Smooth muscle cell (in vitro differentiated cells): Measurements from ENCODE around the gene SCIN. TPM values are rescaled to one million over a fixed set of nuclear protein-coding genes. Genes with fewer than 3 reads are reported as not detected.
A peak's percentile ranks its signal among the peaks of the same experiment; 100 is the strongest.

Source experiments
- DNase-seq: peaks from one replicate; lab custom pipeline; 2025; ENCODE audit not compliant: unreplicated experiment; lab: John Stamatoyannopoulos, UW
- H2AFZ ChIP-seq: fragments of 200-600 bp; sonication (generic); 2 replicates; pipeline ENCODE4 v1.6.0; 2016; ENCODE audit warnings: antibody characterized with exemption, low read depth, mild to moderate bottlenecking
- H3F3A ChIP-seq: fragments of 200-600 bp; sonication (generic); 2 replicates; pipeline ENCODE4 v1.6.0; 2017; ENCODE audit warnings: antibody characterized with exemption, low read depth
- H3K27ac ChIP-seq: fragments of 200-600 bp; sonication (generic); 2 replicates; pipeline ENCODE4 v1.5.1; 2016; ENCODE audit warnings: low read depth, mild to moderate bottlenecking
- H3K27me3 ChIP-seq: fragments of 200-600 bp; sonication (generic); 2 replicates; pipeline ENCODE4 v1.6.1; 2016; ENCODE audit warnings: low read depth, mild to moderate bottlenecking
- H3K36me3 ChIP-seq: fragments of 200-600 bp; sonication (generic); 2 replicates; pipeline ENCODE4 v1.5.1; 2016; ENCODE audit warnings: low read depth
- H3K4me1 ChIP-seq: fragments of 200-600 bp; sonication (generic); 2 replicates; pipeline ENCODE4 v1.5.1; 2016; ENCODE audit warnings: low read depth
- H3K4me2 ChIP-seq: fragments of 200-600 bp; sonication (generic); 2 replicates; pipeline ENCODE4 v1.6.0; 2016; ENCODE audit warnings: mild to moderate bottlenecking
- H3K4me3 ChIP-seq: fragments of 200-600 bp; sonication (generic); 2 replicates; pipeline ENCODE4 v1.5.1; 2016; ENCODE audit warnings: mild to moderate bottlenecking
- H3K79me2 ChIP-seq: fragments of 200-600 bp; sonication (generic); 2 replicates; pipeline ENCODE4 v1.6.0; 2016; ENCODE audit warnings: low read depth, mild to moderate bottlenecking
- H3K9ac ChIP-seq: fragments of 200-600 bp; sonication (generic); 2 replicates; pipeline ENCODE4 v1.6.0; 2016; ENCODE audit warnings: low read depth
- H3K9me3 ChIP-seq: fragments of 200-600 bp; sonication (generic); replicated peaks from 2 replicates; pipeline ENCODE4 v1.5.1; 2016; ENCODE audit warnings: low read depth
- H4K20me1 ChIP-seq: fragments of 200-600 bp; sonication (generic); 2 replicates; pipeline ENCODE4 v1.6.0; 2016; ENCODE audit warnings: low read depth
- WGBS: methylation state at CpG from one replicate; pipeline ENCODE4 v1.1.7; 2016; ENCODE audit warnings: low lambda C conversion rate; 5-methylcytosine and 5-hydroxymethylcytosine counted together
- polyA plus RNA-seq: library from polyadenylated mRNA; unstranded; fragments of >200 nt; fragmentation: Nextera tagmentation; extraction: Ambion mirVana; gene quantifications from 2 replicates; pipeline ENCODE4 v1.2.1, GENCODE V29; 2016
- total RNA-seq: library from RNA; depleted of rRNA; stranded (reverse); fragments of >200 nt; gene quantifications from 2 replicates; pipeline ENCODE4 v1.2.3, GENCODE V29; 2014
- TF ChIP-seq, protein P1 (sequence below): fragments of 200-600 bp; sonication (generic); IDR thresholded peaks from 2 replicates; pipeline ENCODE4 v1.5.1; 2017; ENCODE audit warnings: borderline replicate concordance, mild to moderate bottlenecking, antibody characterized with exemption; ENCODE audit not compliant: insufficient read depth, poor library complexity, severe bottlenecking

SCIN gene
- total and polyA plus RNA-seq, 2 experiments from 2014 or later, result 0.31 TPM

- Histone ChIP-seq H3K36me3 (no peaks in the 10 kb centered on the region), H3K4me1 (no peaks in the 10 kb centered on the region), H3K9ac (no peak overlapping the region), H3K27me3 (no peaks in the 10 kb centered on the region), H3K27ac (no peak overlapping the region), H2AFZ (no peak overlapping the region), H3K4me3 (no peak overlapping the region), H3K4me2 (no peak overlapping the region), H4K20me1 (no peaks in the 10 kb centered on the region), H3K79me2 (no peaks in the 10 kb centered on the region), H3F3A (no peaks in the 10 kb centered on the region), H3K9me3 (no peaks in the 10 kb centered on the region)
- WGBS, result 88% methylated on average over 1 of the region's 1 CpG
- TF ChIP-seq, protein P1, sequence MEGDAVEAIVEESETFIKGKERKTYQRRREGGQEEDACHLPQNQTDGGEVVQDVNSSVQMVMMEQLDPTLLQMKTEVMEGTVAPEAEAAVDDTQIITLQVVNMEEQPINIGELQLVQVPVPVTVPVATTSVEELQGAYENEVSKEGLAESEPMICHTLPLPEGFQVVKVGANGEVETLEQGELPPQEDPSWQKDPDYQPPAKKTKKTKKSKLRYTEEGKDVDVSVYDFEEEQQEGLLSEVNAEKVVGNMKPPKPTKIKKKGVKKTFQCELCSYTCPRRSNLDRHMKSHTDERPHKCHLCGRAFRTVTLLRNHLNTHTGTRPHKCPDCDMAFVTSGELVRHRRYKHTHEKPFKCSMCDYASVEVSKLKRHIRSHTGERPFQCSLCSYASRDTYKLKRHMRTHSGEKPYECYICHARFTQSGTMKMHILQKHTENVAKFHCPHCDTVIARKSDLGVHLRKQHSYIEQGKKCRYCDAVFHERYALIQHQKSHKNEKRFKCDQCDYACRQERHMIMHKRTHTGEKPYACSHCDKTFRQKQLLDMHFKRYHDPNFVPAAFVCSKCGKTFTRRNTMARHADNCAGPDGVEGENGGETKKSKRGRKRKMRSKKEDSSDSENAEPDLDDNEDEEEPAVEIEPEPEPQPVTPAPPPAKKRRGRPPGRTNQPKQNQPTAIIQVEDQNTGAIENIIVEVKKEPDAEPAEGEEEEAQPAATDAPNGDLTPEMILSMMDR, result no peak
- DNase-seq, result no peak
Measured at GRCh38 chr7:12540850-12541249, 29.7 kb upstream of the SCIN start.

DNA sequence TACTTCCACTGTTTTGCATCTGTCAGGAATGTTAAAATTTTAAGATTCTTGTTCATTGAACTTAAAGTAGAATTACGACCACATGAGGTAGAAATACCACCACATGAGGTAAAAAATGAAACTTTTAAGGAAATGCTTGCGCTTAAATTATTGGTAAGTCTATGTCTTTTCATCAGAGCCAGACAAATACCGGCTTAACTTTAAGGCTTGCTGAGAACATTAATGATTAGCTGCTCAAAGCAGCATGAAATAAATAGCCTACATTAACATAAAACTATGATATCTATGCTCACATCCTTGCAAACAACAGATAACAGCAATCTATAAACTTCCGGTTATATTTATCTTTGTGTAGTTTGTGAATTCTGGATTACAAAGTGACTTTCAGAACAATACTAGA lies 26.9 kb upstream of the SCIN start:
- Histone ChIP-seq H3K27ac (no peak overlapping the region), H3K9me3 (no peaks in the 10 kb centered on the region), H3K4me2 (no peak overlapping the region), H3K79me2 (no peaks in the 10 kb centered on the region), H3F3A (no peaks in the 10 kb centered on the region), H3K9ac (no peak overlapping the region), H4K20me1 (no peaks in the 10 kb centered on the region), H2AFZ (no peak overlapping the region), H3K4me1 (no peaks in the 10 kb centered on the region), H3K27me3 (no peaks in the 10 kb centered on the region), H3K4me3 (no peak overlapping the region), H3K36me3 (no peaks in the 10 kb centered on the region)
- 84% methylated on average over 4 of the region's 4 CpGs for WGBS
- no peak for DNase-seq
- TF ChIP-seq, protein P1, result no peak

DNA sequence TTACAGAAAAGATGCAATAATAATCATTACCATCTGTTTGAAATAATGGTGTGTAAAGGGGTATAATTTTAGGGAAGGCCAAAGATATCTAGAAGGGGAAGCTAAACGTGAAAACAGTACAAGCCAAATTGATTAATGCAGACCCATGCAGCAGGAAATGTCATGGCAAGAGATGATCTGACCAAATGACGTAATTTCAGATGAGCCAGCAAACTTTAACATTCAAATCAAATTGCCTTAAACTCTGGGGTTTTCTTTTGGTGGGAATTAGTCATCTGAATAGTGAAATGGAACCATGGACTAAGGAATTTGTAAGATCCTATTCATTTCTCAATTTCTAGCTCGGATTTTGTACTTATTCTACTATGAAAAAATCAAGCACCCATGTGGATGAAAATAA lies 21.4 kb upstream of the SCIN start:
- H3K27me3 ChIP-seq, result no peaks in the 10 kb centered on the region
- H2AFZ ChIP-seq, result no peak overlapping the region
- no peaks in the 10 kb centered on the region for H3K9me3 ChIP-seq
- H3K4me3 ChIP-seq, result no peak overlapping the region
- H3K27ac ChIP-seq, result no peak overlapping the region
- no peak overlapping the region for H3K9ac ChIP-seq
- H3K79me2 ChIP-seq, result no peaks in the 10 kb centered on the region
- TF ChIP-seq, protein P1, result no peak
- 89% methylated on average over 3 of the region's 3 CpGs for WGBS
- no peaks in the 10 kb centered on the region for H3F3A ChIP-seq
- DNase-seq, result no peak
- no peak overlapping the region for H3K4me2 ChIP-seq
- H3K4me1 ChIP-seq, result no peaks in the 10 kb centered on the region
- no peaks in the 10 kb centered on the region for H3K36me3 ChIP-seq
- H4K20me1 ChIP-seq, result no peaks in the 10 kb centered on the region

- TF ChIP-seq, protein P1, result no peak
- 69% methylated on average over 4 of the region's 4 CpGs for WGBS
- H2AFZ ChIP-seq, result peak overlapping the region; percentile 66
Measured at GRCh38 chr7:12550956-12551355, 19.6 kb upstream of the SCIN start.

More at GRCh38 chr7:12550956-12551355, 19.6 kb upstream of the SCIN start:
- Histone ChIP-seq H3K4me1 (no peaks in the 10 kb centered on the region), H3K4me3 (no peak overlapping the region), H4K20me1 (no peaks in the 10 kb centered on the region), H3K79me2 (no peaks in the 10 kb centered on the region), H3K4me2 (no peak overlapping the region), H3K27ac (no peak overlapping the region), H3K9ac (no peak overlapping the region), H3K27me3 (no peaks in the 10 kb centered on the region), H3K36me3 (no peaks in the 10 kb centered on the region), H3F3A (no peaks in the 10 kb centered on the region), H3K9me3 (no peaks in the 10 kb centered on the region)
- DNase-seq, result no peak
